Measurements from ENCODE around the gene CLIP1.

The CLIP1 gene

DNA sequence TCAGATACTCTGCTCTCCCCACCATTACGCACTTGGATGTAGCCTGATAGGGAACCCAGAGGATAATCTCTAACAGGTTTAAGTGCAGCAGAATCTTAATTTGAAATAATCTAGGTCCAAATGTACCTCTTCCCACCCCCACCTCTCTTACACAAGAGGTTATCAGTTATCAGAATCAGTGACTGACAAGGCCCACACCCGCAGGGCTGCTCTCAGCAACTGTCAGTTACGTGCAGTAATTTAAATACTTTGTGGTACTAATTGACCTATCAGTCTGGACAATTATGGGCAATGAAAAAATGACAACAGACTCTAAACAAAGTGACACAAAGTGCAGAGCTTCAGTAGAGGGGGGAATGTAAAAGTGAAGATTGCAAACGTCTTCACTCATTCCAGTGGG, 74.0 kb downstream of the CLIP1 start:
- H3K36me3 ChIP-seq (ENCODE audit: control insufficient read depth, low read length), result no peaks in the 10 kb centered on the region
- no peak overlapping the region for H3K4me2 ChIP-seq (ENCODE audit: low read length)

DNA sequence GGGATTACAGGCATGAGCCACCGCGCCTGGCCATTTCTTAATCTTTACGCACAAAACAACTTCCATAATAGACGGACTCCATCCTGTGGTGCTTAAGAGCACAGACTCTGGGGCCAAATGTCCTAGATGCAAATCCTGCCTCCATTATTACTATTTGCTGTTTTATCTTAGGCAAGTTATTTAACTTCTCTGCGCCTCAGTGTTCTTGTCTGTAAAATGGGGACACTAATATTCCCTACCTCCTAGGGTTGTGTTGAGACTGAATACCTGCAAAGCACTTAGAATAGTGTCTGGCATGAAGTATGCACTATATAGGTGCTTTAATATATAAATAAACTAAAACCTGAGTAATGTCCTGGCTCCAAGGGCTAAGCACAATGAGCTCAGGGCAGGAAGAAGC, 76.4 kb downstream of the CLIP1 start:
- no peak overlapping the region for H3K4me2 ChIP-seq (ENCODE audit: low read length)
- no peak overlapping the region for H3K27ac ChIP-seq (ENCODE audit: low read depth, low read length)
- H3K9me3 ChIP-seq (ENCODE audit: control insufficient read depth, insufficient read depth, low read length), result no peaks in the 10 kb centered on the region
- H3K36me3 ChIP-seq (ENCODE audit: control insufficient read depth, low read length), result no peaks in the 10 kb centered on the region
- H4K20me1 ChIP-seq (ENCODE audit: control insufficient read depth, insufficient read depth, low read depth, low read length), result no peaks in the 10 kb centered on the region
- no peak for TF ChIP-seq EZH2phosphoT487 (IDR thresholded peaks at IDR 0.05; ENCODE audit: borderline replicate concordance, low read length)
- TF ChIP-seq, protein P1, sequence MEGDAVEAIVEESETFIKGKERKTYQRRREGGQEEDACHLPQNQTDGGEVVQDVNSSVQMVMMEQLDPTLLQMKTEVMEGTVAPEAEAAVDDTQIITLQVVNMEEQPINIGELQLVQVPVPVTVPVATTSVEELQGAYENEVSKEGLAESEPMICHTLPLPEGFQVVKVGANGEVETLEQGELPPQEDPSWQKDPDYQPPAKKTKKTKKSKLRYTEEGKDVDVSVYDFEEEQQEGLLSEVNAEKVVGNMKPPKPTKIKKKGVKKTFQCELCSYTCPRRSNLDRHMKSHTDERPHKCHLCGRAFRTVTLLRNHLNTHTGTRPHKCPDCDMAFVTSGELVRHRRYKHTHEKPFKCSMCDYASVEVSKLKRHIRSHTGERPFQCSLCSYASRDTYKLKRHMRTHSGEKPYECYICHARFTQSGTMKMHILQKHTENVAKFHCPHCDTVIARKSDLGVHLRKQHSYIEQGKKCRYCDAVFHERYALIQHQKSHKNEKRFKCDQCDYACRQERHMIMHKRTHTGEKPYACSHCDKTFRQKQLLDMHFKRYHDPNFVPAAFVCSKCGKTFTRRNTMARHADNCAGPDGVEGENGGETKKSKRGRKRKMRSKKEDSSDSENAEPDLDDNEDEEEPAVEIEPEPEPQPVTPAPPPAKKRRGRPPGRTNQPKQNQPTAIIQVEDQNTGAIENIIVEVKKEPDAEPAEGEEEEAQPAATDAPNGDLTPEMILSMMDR (IDR thresholded peaks at IDR 0.05; ENCODE audit: low read depth, low read length, poor library complexity, severe bottlenecking), result no peak
- H3K27me3 ChIP-seq (ENCODE audit: control insufficient read depth, low read length), result no peaks in the 10 kb centered on the region
- no peaks in the 10 kb centered on the region for H3K9me2 ChIP-seq (replicated peaks; ENCODE audit: control insufficient read depth, low read length)
- no peaks in the 10 kb centered on the region for H3K79me2 ChIP-seq (ENCODE audit: control insufficient read depth, low read length)
- no peaks in the 10 kb centered on the region for H3F3A ChIP-seq (ENCODE audit: control insufficient read depth, insufficient read depth)
- no peaks in the 10 kb centered on the region for H3K4me1 ChIP-seq (ENCODE audit: control insufficient read depth, low read length)
- no peak overlapping the region for H3K4me3 ChIP-seq (ENCODE audit: low read length)

More for the DNA sequence above, 74.0 kb downstream of the CLIP1 start:
- H3K4me1 ChIP-seq (ENCODE audit: control insufficient read depth, low read length), result no peaks in the 10 kb centered on the region
- no peaks in the 10 kb centered on the region for H3K9me3 ChIP-seq (ENCODE audit: control insufficient read depth, insufficient read depth, low read length)
- no peaks in the 10 kb centered on the region for H3K79me2 ChIP-seq (ENCODE audit: control insufficient read depth, low read length)
- no peaks in the 10 kb centered on the region for H3F3A ChIP-seq (ENCODE audit: control insufficient read depth, insufficient read depth)
- H3K9me2 ChIP-seq (replicated peaks; ENCODE audit: control insufficient read depth, low read length), result no peaks in the 10 kb centered on the region
- TF ChIP-seq, protein P1 (IDR thresholded peaks at IDR 0.05; ENCODE audit: low read depth, low read length, poor library complexity, severe bottlenecking), result no peak
- no peak for TF ChIP-seq EZH2phosphoT487 (IDR thresholded peaks at IDR 0.05; ENCODE audit: borderline replicate concordance, low read length)
- no peak overlapping the region for H3K27ac ChIP-seq (ENCODE audit: low read depth, low read length)
- no peaks in the 10 kb centered on the region for H3K27me3 ChIP-seq (ENCODE audit: control insufficient read depth, low read length)
- H4K20me1 ChIP-seq (ENCODE audit: control insufficient read depth, insufficient read depth, low read depth, low read length), result no peaks in the 10 kb centered on the region
- no peak overlapping the region for H3K4me3 ChIP-seq (ENCODE audit: low read length)

DNA sequence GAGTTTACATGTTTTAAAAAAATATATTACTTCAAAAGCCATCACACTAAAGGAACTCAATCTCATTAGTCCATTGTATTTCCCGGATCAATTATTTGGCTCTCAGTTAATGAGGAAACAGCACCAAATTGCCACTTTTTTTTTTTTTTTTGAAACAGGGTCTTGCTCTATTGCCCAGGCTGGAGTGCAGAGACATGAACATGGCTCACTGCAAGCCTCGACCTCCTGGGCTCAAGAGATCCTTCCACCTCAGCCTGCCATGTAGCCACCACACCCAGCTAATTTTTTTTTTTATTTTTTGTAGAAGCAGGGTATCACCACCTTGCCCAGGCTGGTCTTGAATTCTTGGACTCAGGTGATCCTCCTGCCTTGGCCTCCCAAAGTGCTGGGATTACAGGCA, 77.4 kb downstream of the CLIP1 start:
- no peaks in the 10 kb centered on the region for H3K9me2 ChIP-seq (replicated peaks; ENCODE audit: control insufficient read depth, low read length)
- H3K4me2 ChIP-seq (ENCODE audit: low read length), result no peak overlapping the region
- no peaks in the 10 kb centered on the region for H3K36me3 ChIP-seq (ENCODE audit: control insufficient read depth, low read length)
- no peak overlapping the region for H3K27ac ChIP-seq (ENCODE audit: low read depth, low read length)
- no peaks in the 10 kb centered on the region for H4K20me1 ChIP-seq (ENCODE audit: control insufficient read depth, insufficient read depth, low read depth, low read length)
- TF ChIP-seq, protein P1 (IDR thresholded peaks at IDR 0.05; ENCODE audit: low read depth, low read length, poor library complexity, severe bottlenecking), result no peak
- TF ChIP-seq EZH2phosphoT487 (IDR thresholded peaks at IDR 0.05; ENCODE audit: borderline replicate concordance, low read length), result no peak
- H3K9me3 ChIP-seq (ENCODE audit: control insufficient read depth, insufficient read depth, low read length), result no peaks in the 10 kb centered on the region
- H3K27me3 ChIP-seq (ENCODE audit: control insufficient read depth, low read length), result no peaks in the 10 kb centered on the region
- no peaks in the 10 kb centered on the region for H3F3A ChIP-seq (ENCODE audit: control insufficient read depth, insufficient read depth)
- H3K4me1 ChIP-seq (ENCODE audit: control insufficient read depth, low read length), result no peaks in the 10 kb centered on the region
- H3K79me2 ChIP-seq (ENCODE audit: control insufficient read depth, low read length), result no peaks in the 10 kb centered on the region
- no peak overlapping the region for H3K4me3 ChIP-seq (ENCODE audit: low read length)
